Measurements from ENCODE around the gene CLDN8. TPM values are rescaled to one million over a fixed set of nuclear protein-coding genes. Genes with fewer than 3 reads are reported as not detected.

Gene CLDN8
- total RNA-seq, 2 donors from 2014 or later: not detected

GRCh38 chr21:30189773-30190172 is 26.1 kb downstream of the CLDN8 start:
- DNase-seq: no peak
- Histone ChIP-seq H3K36me3 (ENCODE audit: control insufficient read depth, insufficient read depth, low read length) (no peaks in the 10 kb centered on the region), H3K27ac (ENCODE audit: low read depth, low read length) (no peak overlapping the region), H3K27me3 (ENCODE audit: control insufficient read depth, insufficient read depth, low read length, poor library complexity, severe bottlenecking) (no peaks in the 10 kb centered on the region), H3K4me1 (ENCODE audit: control insufficient read depth, insufficient read depth, low read length) (no peaks in the 10 kb centered on the region), H3K9ac (ENCODE audit: extremely low read depth, low read length, poor library complexity, severe bottlenecking) (no peak overlapping the region), H3K4me3 (ENCODE audit: low read length) (no peak overlapping the region), H3K9me3 (ENCODE audit: control insufficient read depth, low read length) (no peaks in the 10 kb centered on the region)
- no peak overlapping the region for H3K27ac Mint-ChIP-seq
- no peaks in the 10 kb centered on the region for H3K4me1 Mint-ChIP-seq
- H3K9me3 Mint-ChIP-seq: no peaks in the 10 kb centered on the region
- H3K27me3 Mint-ChIP-seq (ENCODE audit: insufficient read depth): no peaks in the 10 kb centered on the region
- 79% methylated on average over 1 of the region's 3 CpGs; no CpG with 5 or more reads in 1 of the 2 experiments for WGBS, 2 experiments (ENCODE audit: insufficient coverage in 1 of 2, insufficient read length in 1 of 2)
- TF ChIP-seq CTCF (conservative IDR thresholded peaks at IDR 0.05): no peak
- no peaks in the 10 kb centered on the region for H3K36me3 Mint-ChIP-seq (ENCODE audit: low read depth)
- no peak overlapping the region for H3K4me3 Mint-ChIP-seq

DNA sequence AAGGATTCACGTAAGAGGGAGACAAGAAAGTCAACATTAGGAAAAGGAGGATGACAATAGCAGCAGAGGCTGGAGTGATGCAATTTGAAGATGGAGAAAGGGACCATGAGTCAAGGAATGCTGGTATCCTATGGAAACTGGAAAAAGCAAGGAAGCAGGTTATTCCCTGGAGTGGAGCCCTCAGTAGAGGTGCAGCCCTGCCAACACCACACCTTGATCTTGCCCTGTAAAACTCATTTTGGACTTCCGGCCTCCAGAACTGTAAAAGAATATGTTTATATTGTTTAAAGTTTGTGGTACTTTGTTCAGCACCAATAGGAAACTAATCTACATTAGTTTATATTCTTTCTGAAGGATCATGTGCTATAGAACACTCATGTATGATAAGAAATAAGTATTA is 29.7 kb downstream of the CLDN8 start:
- WGBS, 2 experiments (ENCODE audit: insufficient coverage in 1 of 2, insufficient read length in 1 of 2): 78 to 85% methylated on average over 1 of the region's 2 CpGs
- Histone ChIP-seq H3K4me1 (ENCODE audit: control insufficient read depth, insufficient read depth, low read length) (no peaks in the 10 kb centered on the region), H3K9ac (ENCODE audit: extremely low read depth, low read length, poor library complexity, severe bottlenecking) (no peak overlapping the region), H3K27ac (ENCODE audit: low read depth, low read length) (no peak overlapping the region), H3K4me3 (ENCODE audit: low read length) (no peak overlapping the region), H3K9me3 (ENCODE audit: control insufficient read depth, low read length) (no peaks in the 10 kb centered on the region), H3K27me3 (ENCODE audit: control insufficient read depth, insufficient read depth, low read length, poor library complexity, severe bottlenecking) (no peaks in the 10 kb centered on the region), H3K36me3 (ENCODE audit: control insufficient read depth, insufficient read depth, low read length) (no peaks in the 10 kb centered on the region)
- no peak for DNase-seq
- Mint-ChIP-seq H3K27me3 (ENCODE audit: insufficient read depth) (no peaks in the 10 kb centered on the region), H3K9me3 (no peaks in the 10 kb centered on the region), H3K4me1 (no peaks in the 10 kb centered on the region), H3K27ac (no peak overlapping the region), H3K4me3 (no peak overlapping the region), H3K36me3 (ENCODE audit: low read depth) (no peaks in the 10 kb centered on the region)
- TF ChIP-seq CTCF (conservative IDR thresholded peaks at IDR 0.05): no peak

DNA sequence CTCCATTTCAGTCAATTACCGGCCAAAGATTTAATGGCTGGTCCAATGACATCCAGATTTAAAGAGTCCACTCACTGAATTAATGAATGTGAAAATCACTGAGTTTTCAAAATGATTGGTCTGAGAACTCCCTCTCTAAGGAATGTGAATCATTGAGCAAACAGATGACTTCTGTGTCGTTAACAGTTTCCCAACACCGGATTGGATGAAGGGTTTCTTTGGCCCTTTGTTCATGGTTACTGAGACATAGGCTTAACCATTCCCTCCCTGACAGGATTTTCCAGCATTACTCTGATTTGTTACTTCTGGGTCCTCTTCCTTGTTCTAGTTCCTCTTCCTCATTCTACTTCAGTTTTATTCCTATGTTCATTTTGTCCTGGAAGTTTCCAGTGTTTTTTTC is 47.8 kb downstream of the CLDN8 start:
- no peak for TF ChIP-seq CTCF (conservative IDR thresholded peaks at IDR 0.05)
- WGBS, 2 experiments (ENCODE audit: insufficient coverage in 1 of 2, insufficient read length in 1 of 2): 85% methylated on average over 3 of the region's 3 CpGs

More for the DNA sequence above, 47.8 kb downstream of the CLDN8 start:
- no peak overlapping the region for H3K9ac ChIP-seq (ENCODE audit: extremely low read depth, low read length, poor library complexity, severe bottlenecking)
- Mint-ChIP-seq H3K4me1 (no peaks in the 10 kb centered on the region), H3K4me3 (no peak overlapping the region), H3K36me3 (ENCODE audit: low read depth) (no peaks in the 10 kb centered on the region), H3K27me3 (ENCODE audit: insufficient read depth) (no peaks in the 10 kb centered on the region), H3K27ac (no peak overlapping the region), H3K9me3 (no peaks in the 10 kb centered on the region)
- H3K4me3 ChIP-seq (ENCODE audit: low read length): no peak overlapping the region
- DNase-seq: no peak
- H3K4me1 ChIP-seq (ENCODE audit: control insufficient read depth, insufficient read depth, low read length): no peaks in the 10 kb centered on the region
- no peaks in the 10 kb centered on the region for H3K36me3 ChIP-seq (ENCODE audit: control insufficient read depth, insufficient read depth, low read length)
- no peaks in the 10 kb centered on the region for H3K9me3 ChIP-seq (ENCODE audit: control insufficient read depth, low read length)
- H3K27ac ChIP-seq (ENCODE audit: low read depth, low read length): no peak overlapping the region
- H3K27me3 ChIP-seq (ENCODE audit: control insufficient read depth, insufficient read depth, low read length, poor library complexity, severe bottlenecking): no peaks in the 10 kb centered on the region

All from endodermal cell (in vitro differentiated cells).